H1 (cell line): ENCODE results near the gene GTPBP1. TPM values are rescaled to one million over a fixed set of nuclear protein-coding genes. Genes with fewer than 3 reads are reported as not detected.

ENCODE experiments used
- CTCF ChIA-PET: fragments of 300-600 bp; sonication (Branson Sonifier 250); formaldehyde crosslinking; loops from one replicate; lab custom pipeline; 2021; ENCODE audit not compliant: partially characterized antibody; lab: Charles Lee
- POLR2A ChIA-PET: fragments of 300-600 bp; sonication (Branson Sonifier 250); formaldehyde crosslinking; loops from one replicate; lab custom pipeline; 2021; ENCODE audit warnings: inconsistent platforms; ENCODE audit not compliant: partially characterized antibody; lab: Charles Lee
- DNase-seq, 2 experiments: peaks; one replicate each; pipeline versions ENCODE4 v3.0.0 to v3.0.0-alpha.2; 2010 to 2022; ENCODE audit warnings: low spot score in 2 of 2, low read depth in 1 of 2, mixed read lengths in 1 of 2
- FAIRE-seq: peaks from 2 replicates; lab custom pipeline; 2011; peaks lifted over from hg19 to GRCh38; lab: Jason Lieb, UNC
- H2AFZ ChIP-seq: 2 replicates; pipeline ENCODE4 v1.8.1; 2012; ENCODE audit warnings: low read length, inconsistent platforms
- H2AK5ac ChIP-seq: 2 replicates; pipeline ENCODE4 v1.6.1; 2013; ENCODE audit warnings: low read depth, low read length
- H2BK120ac ChIP-seq: replicated peaks from 2 replicates; pipeline ENCODE3; 2013; ENCODE audit warnings: low read depth, low read length, inconsistent platforms
- H2BK12ac ChIP-seq: 2 replicates; pipeline ENCODE4 v1.6.1; 2013; ENCODE audit warnings: low read depth, low read length
- H2BK15ac ChIP-seq: 2 replicates; pipeline ENCODE4 v1.6.1; 2013; ENCODE audit warnings: low read length
- H2BK20ac ChIP-seq: 2 replicates; pipeline ENCODE4 v1.6.1; 2013; ENCODE audit warnings: low read length
- H2BK5ac ChIP-seq: 2 replicates; pipeline ENCODE4 v1.6.1; 2013; ENCODE audit warnings: low read depth, low read length
- H3K14ac ChIP-seq: 2 replicates; pipeline ENCODE4 v1.6.1; 2013; ENCODE audit warnings: inconsistent platforms; ENCODE audit not compliant: insufficient read length
- H3K18ac ChIP-seq: 2 replicates; pipeline ENCODE4 v1.6.1; 2013; ENCODE audit warnings: low read length; ENCODE audit errors: extremely low read depth
- H3K23ac ChIP-seq: 2 replicates; pipeline ENCODE4 v1.6.1; 2013; ENCODE audit warnings: inconsistent platforms; ENCODE audit not compliant: insufficient read length
- H3K23me2 ChIP-seq: 2 replicates; pipeline ENCODE4 v1.6.1; 2013; ENCODE audit warnings: low read depth, low read length
- H3K27ac ChIP-seq: 2 replicates; pipeline ENCODE4 v1.6.1; 2011; ENCODE audit warnings: low read depth, low read length, inconsistent platforms
- H3K27me3 ChIP-seq, 4 experiments: replicated peaks in 1 of 4; 1 replicate in 1 of 4; 2 replicates in 3 of 4; pipeline versions ENCODE4 v1.6.1 to v1.8.1; 2011 to 2013; ENCODE audit warnings: low read length in 3 of 4, mild to moderate bottlenecking in 3 of 4, inconsistent platforms in 2 of 4, mixed read lengths in 2 of 4, moderate library complexity in 1 of 4; ENCODE audit not compliant: control insufficient read depth in 3 of 4, insufficient read depth in 3 of 4; ENCODE audit errors: extremely low read depth in 1 of 4
- H3K36me3 ChIP-seq, 4 experiments: 2 replicates each; pipeline versions ENCODE4 v1.6.1 to v1.8.1; 2011 to 2013; ENCODE audit warnings: mild to moderate bottlenecking in 4 of 4, low read length in 3 of 4, moderate library complexity in 2 of 4, control low read depth in 1 of 4, inconsistent platforms in 1 of 4; ENCODE audit not compliant: insufficient read depth in 4 of 4, control insufficient read depth in 2 of 4
- H3K4ac ChIP-seq: replicated peaks from 2 replicates; pipeline ENCODE3; 2013; ENCODE audit warnings: low read length, low read depth, mixed read lengths, inconsistent platforms; ENCODE audit not compliant: insufficient read length
- H3K4me1 ChIP-seq, 4 experiments: replicated peaks in 1 of 4; 1 replicate in 1 of 4; 2 replicates in 3 of 4; pipeline versions ENCODE4 v1.6.1 to v1.8.1; 2011 to 2013; ENCODE audit warnings: low read length in 3 of 4, inconsistent platforms in 2 of 4, mixed read lengths in 1 of 4; ENCODE audit not compliant: insufficient read depth in 4 of 4, control insufficient read depth in 3 of 4
- H3K4me2 ChIP-seq, 2 experiments: 2 replicates each; pipeline versions ENCODE4 v1.6.1 to v1.8.1; 2011 to 2013; ENCODE audit warnings: low read depth in 2 of 2, low read length in 2 of 2, control low read depth in 1 of 2, inconsistent platforms in 1 of 2, mild to moderate bottlenecking in 1 of 2; ENCODE audit not compliant: insufficient read depth in 1 of 2
- H3K4me3 ChIP-seq, 4 experiments: fragments of 200-600, 300-600 bp in 1 of 4; sonication (generic), shearing (Covaris generic), sonication (Bioruptor Twin) in 1 of 4; 2 replicates each; pipeline versions ENCODE4 v1.5.1 to v1.8.1; 2011 to 2016; ENCODE audit warnings: low read length in 4 of 4, low read depth in 3 of 4, control low read depth in 2 of 4, inconsistent platforms in 2 of 4, mild to moderate bottlenecking in 2 of 4, mixed read lengths in 1 of 4, moderate library complexity in 1 of 4; ENCODE audit not compliant: insufficient read depth in 2 of 4; ENCODE audit errors: extremely low read depth in 1 of 4
- H3K56ac ChIP-seq: replicated peaks from 2 replicates; pipeline ENCODE3; 2013; ENCODE audit warnings: low read depth, mild to moderate bottlenecking, mixed read lengths, low read length, inconsistent platforms; ENCODE audit not compliant: insufficient read length
- H3K79me1 ChIP-seq: 2 replicates; pipeline ENCODE4 v1.6.1; 2013; ENCODE audit warnings: low read depth, low read length, control low read depth
- H3K79me2 ChIP-seq, 2 experiments: 2 replicates each; pipeline versions ENCODE4 v1.6.1 to v1.8.1; 2012 to 2013; ENCODE audit warnings: low read length in 2 of 2, mild to moderate bottlenecking in 2 of 2, inconsistent platforms in 1 of 2; ENCODE audit not compliant: insufficient read depth in 2 of 2, control insufficient read depth in 1 of 2
- H3K9ac ChIP-seq, 4 experiments: replicated peaks in 1 of 4; 1 replicate in 1 of 4; 2 replicates in 3 of 4; pipeline versions ENCODE4 v1.6.1 to v1.8.1; 2011 to 2013; ENCODE audit warnings: low read depth in 3 of 4, low read length in 3 of 4, control low read depth in 2 of 4, mild to moderate bottlenecking in 2 of 4, moderate library complexity in 2 of 4, inconsistent platforms in 1 of 4; ENCODE audit errors: extremely low read depth in 1 of 4
- H3K9me3 ChIP-seq, 2 experiments: 2 replicates each; pipeline versions ENCODE4 v1.6.1 to v1.8.1; 2012 to 2013; ENCODE audit warnings: mild to moderate bottlenecking in 2 of 2, moderate library complexity in 2 of 2, control low read depth in 1 of 2, inconsistent platforms in 1 of 2, low read depth in 1 of 2, low read length in 1 of 2, mixed read lengths in 1 of 2; ENCODE audit not compliant: insufficient read depth in 2 of 2
- H4K20me1 ChIP-seq, 2 experiments: replicated peaks in 1 of 2; 2 replicates each; pipeline versions ENCODE3 to v1.8.1; 2011 to 2013; ENCODE audit warnings: inconsistent platforms in 2 of 2, low read length in 2 of 2, mild to moderate bottlenecking in 1 of 2; ENCODE audit not compliant: insufficient read depth in 2 of 2, control insufficient read depth in 1 of 2
- H4K5ac ChIP-seq: 2 replicates; pipeline ENCODE4 v1.6.1; 2013; ENCODE audit warnings: low read length, low read depth, mixed read lengths, inconsistent platforms; ENCODE audit not compliant: insufficient read length
- H4K8ac ChIP-seq: 2 replicates; pipeline ENCODE4 v1.8.0; 2013; ENCODE audit warnings: mild to moderate bottlenecking, moderate library complexity, low read length, inconsistent platforms; ENCODE audit not compliant: insufficient read depth; ENCODE audit errors: extremely low read depth
- H4K91ac ChIP-seq: replicated peaks from 2 replicates; pipeline ENCODE3; 2013; ENCODE audit warnings: low read length, mixed read lengths, inconsistent platforms; ENCODE audit not compliant: insufficient read length
- EGR1 ChIP-seq: IDR thresholded peaks from 2 replicates; pipeline ENCODE4 v1.6.1; 2011; ENCODE audit warnings: low read depth, low read length, borderline replicate concordance
- MAFK ChIP-seq: IDR thresholded peaks from 2 replicates; pipeline ENCODE4 v1.6.1; 2012; ENCODE audit warnings: low read depth, mild to moderate bottlenecking, improper control_type of control experiment, low read length
- PHF8 ChIP-seq: fragments of 200-600 bp; sonication (generic); conservative IDR thresholded peaks from 2 replicates; pipeline ENCODE4 v1.7.1; 2012; ENCODE audit warnings: low read depth, mild to moderate bottlenecking, inconsistent platforms, low read length, moderate library complexity
- POLR2A ChIP-seq, 2 experiments: IDR thresholded peaks; 1 replicate in 1 of 2; 2 replicates in 1 of 2; pipeline ENCODE4 v1.6.1; 2011; ENCODE audit warnings: low read depth in 2 of 2, low read length in 2 of 2, mild to moderate bottlenecking in 2 of 2; ENCODE audit errors: control extremely low read depth in 1 of 2
- POU5F1 ChIP-seq: IDR thresholded peaks from 2 replicates; pipeline ENCODE4 v1.6.1; 2011; ENCODE audit warnings: low read depth, mild to moderate bottlenecking, low read length, moderate library complexity
- RBBP5 ChIP-seq: IDR thresholded peaks from 2 replicates; pipeline ENCODE4 v1.7.1; 2012; ENCODE audit warnings: low read depth, mild to moderate bottlenecking, inconsistent platforms, low read length, moderate library complexity, borderline replicate concordance
- SIX5 ChIP-seq: IDR thresholded peaks from 2 replicates; pipeline ENCODE4 v1.6.1; 2011; ENCODE audit warnings: mild to moderate bottlenecking, low read depth, low read length
- SP4 ChIP-seq: IDR thresholded peaks from 2 replicates; pipeline ENCODE4 v1.6.1; 2012; ENCODE audit warnings: low read length, inconsistent platforms
- whole genome bisulfite sequencing, 2 experiments: shearing (Covaris generic) in 1 of 2; methylation state at CpG; one replicate each; pipeline versions ENCODE4 v1.1.6 to v1.1.7; 2013 to 2015; ENCODE audit warnings: low lambda C conversion rate in 2 of 2, mixed read lengths in 2 of 2, inconsistent platforms in 1 of 2, low coverage in 1 of 2, missing lambda C conversion rate in 1 of 2; ENCODE audit not compliant: insufficient replicate concordance in 2 of 2, insufficient coverage in 1 of 2, insufficient read length in 1 of 2; ENCODE audit errors: extremely low coverage in 1 of 2, missing lambda C conversion rate in 1 of 2; 5-methylcytosine and 5-hydroxymethylcytosine counted together
- polyA plus RNA-seq, 7 experiments: library from polyadenylated mRNA; depleted of rRNA in 3 of 7; stranded (reverse) in 5 of 7; unstranded in 2 of 7; fragments of >200 nt in 5 of 7; fragments of 200-250 nt in 2 of 7; gene quantifications; 1 replicate in 5 of 7; 2 replicates in 1 of 7; 4 replicates in 1 of 7; pipeline versions ENCODE4 v1.2.1 to v1.2.3, GENCODE V29; 2011 to 2013; ENCODE audit warnings: missing spikeins in 2 of 7, mixed read lengths in 2 of 7
- total RNA-seq: library from RNA; stranded (reverse); fragmentation: NEBNext Ultra II Directional; extraction: Animal tissue kit (Norgen Biotek cat#: 25700); gene quantifications from 2 replicates; pipeline ENCODE4 v1.2.1, GENCODE V29; 2021
- TF ChIP-seq, protein P1 (sequence below): IDR thresholded peaks from 2 replicates; pipeline ENCODE4 v1.6.1; 2012; ENCODE audit warnings: low read length, inconsistent platforms

GTPBP1 gene
- total and polyA plus RNA-seq, 2 of the 8 experiments (the other 6 are each of a cell fraction or from before 2014, with no cell fraction given) = 53.1 to 91.8 TPM

DNA sequence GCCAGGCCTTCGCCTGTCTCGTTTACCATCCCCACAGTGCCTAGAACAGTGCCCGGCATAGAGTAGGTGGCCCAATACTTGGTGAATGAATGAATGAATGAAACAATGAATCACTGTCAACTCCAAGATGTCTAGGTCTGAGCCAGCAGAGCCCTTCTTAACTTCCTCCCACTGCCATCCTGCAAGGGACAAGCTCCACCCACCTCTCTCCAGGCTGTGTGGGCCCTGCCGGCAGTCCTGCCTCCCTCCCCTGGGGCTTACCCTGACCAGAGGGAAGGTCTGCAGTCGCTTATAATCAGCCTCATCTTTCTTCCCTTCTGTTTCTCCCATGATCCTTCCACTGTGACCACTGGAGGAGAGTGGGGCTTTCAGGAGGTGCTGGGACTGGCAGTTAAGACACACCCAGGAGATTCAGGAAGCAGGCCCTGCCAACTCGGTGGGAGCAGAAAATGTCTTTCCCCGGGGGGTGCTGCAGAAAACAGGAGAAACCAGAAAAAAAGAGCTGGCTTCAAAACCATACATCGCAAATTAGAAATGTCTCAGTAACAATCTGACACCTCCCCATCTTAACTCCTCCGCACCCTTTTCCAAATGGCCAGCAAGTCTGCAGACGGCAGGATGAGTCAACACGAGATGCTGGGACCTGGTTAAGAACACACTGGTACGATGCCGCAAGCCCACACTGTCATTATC is 76.8 kb downstream of the GTPBP1 start:
- no peak overlapping the region for H3K4me2 ChIP-seq

More for the DNA sequence above, 76.8 kb downstream of the GTPBP1 start:
- CTCF ChIA-PET = interaction anchor here (0.6 to 6.9 kb wide), 6 partner anchors 14 to 343 kb away, joined by 3 to 75 read pairs (median 3); no protein-coding TSS in a partner anchor
- Histone ChIP-seq H2AK5ac (no peak overlapping the region), H2BK15ac (no peak overlapping the region), H2BK12ac (no peak overlapping the region), H2BK5ac (no peak overlapping the region), H3K79me1 (peaks cover 2% of the 10 kb centered on the region; the same call in 1 of the 2 replicates), H2AFZ (no peak overlapping the region), H2BK120ac (no peak overlapping the region), H3K27me3 (no peaks in the 10 kb centered on the region; a peak in 1 of 7 replicates), H3K14ac (no peak overlapping the region), H4K8ac (no peak overlapping the region), H3K36me3 (no peaks in the 10 kb centered on the region), H4K20me1 (peaks cover 0 to 1% of the 10 kb centered on the region in 2 experiments), H2BK20ac (no peak overlapping the region), H3K27ac (no peak overlapping the region), H3K23me2 (no peaks in the 10 kb centered on the region), H3K23ac (no peak overlapping the region), H3K4ac (no peak overlapping the region), H4K5ac (no peak overlapping the region), H3K56ac (no peak overlapping the region), H3K4me1 (peaks cover 0 to 4% (median 1%) of the 10 kb centered on the region in 4 experiments; a peak in 2 of 7 replicates), H3K4me3 (no peak overlapping the region), H4K91ac (no peak overlapping the region), H3K79me2 (no peaks in the 10 kb centered on the region), H3K9me3 (no peaks in the 10 kb centered on the region), H3K18ac (no peak overlapping the region), H3K9ac (no peak overlapping the region)
- TF ChIP-seq SP4 = no peak
- no peak for TF ChIP-seq MAFK
- no peak for TF ChIP-seq SIX5
- no peak for TF ChIP-seq POLR2A (IDR thresholded peaks at IDR 0.05; ENCODE audit: control extremely low read depth in 1 of 2, low read depth in 2 of 2, low read length in 2 of 2)
- no peak for TF ChIP-seq POU5F1
- TF ChIP-seq EGR1 = no peak
- TF ChIP-seq, protein P1, sequence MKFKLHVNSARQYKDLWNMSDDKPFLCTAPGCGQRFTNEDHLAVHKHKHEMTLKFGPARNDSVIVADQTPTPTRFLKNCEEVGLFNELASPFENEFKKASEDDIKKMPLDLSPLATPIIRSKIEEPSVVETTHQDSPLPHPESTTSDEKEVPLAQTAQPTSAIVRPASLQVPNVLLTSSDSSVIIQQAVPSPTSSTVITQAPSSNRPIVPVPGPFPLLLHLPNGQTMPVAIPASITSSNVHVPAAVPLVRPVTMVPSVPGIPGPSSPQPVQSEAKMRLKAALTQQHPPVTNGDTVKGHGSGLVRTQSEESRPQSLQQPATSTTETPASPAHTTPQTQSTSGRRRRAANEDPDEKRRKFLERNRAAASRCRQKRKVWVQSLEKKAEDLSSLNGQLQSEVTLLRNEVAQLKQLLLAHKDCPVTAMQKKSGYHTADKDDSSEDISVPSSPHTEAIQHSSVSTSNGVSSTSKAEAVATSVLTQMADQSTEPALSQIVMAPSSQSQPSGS = no peak
- TF ChIP-seq RBBP5 = no peak
- TF ChIP-seq PHF8 = no peak
- DNase-seq (no peak), FAIRE-seq (no peak)
- POLR2A ChIA-PET = interaction anchor here (0.5 to 1.4 kb wide), 5 partner anchors 10 to 38 kb away, joined by 3 to 4 read pairs (median 4); no protein-coding TSS in a partner anchor
- WGBS, 2 experiments = 86% methylated on average over 12 of the region's 13 CpGs; no CpG with 5 or more reads in 1 of the 2 experiments
